K562 (cell line): Measurements from ENCODE around the gene COG4. TPM values are rescaled to one million over a fixed set of nuclear protein-coding genes. Genes with fewer than 3 reads are reported as not detected.

Source experiments
- AFF4 ChIP-seq: sonication (generic); formaldehyde crosslinking; IDR thresholded peaks from 2 replicates; pipeline ENCODE4 v1.8.0; 2023; ENCODE audit warnings: mild to moderate bottlenecking, missing genetic modification reagents
- HDAC6 ChIP-seq: IDR thresholded peaks from 2 replicates; pipeline ENCODE4 v1.6.1; 2012; ENCODE audit warnings: low read depth, mild to moderate bottlenecking, control low read depth, inconsistent platforms, low read length, moderate library complexity
- HINFP ChIP-seq: fragments of 450-650 bp; conservative IDR thresholded peaks from 2 replicates; pipeline ENCODE4 v1.6.1; 2016; ENCODE audit warnings: missing genetic modification characterization, low read depth, mild to moderate bottlenecking, control low read depth, missing compliant biosample characterization
- HMGXB4 ChIP-seq: sonication (generic); formaldehyde crosslinking; IDR thresholded peaks from 2 replicates; pipeline ENCODE4 v1.8.1; 2023; ENCODE audit warnings: mild to moderate bottlenecking, missing genetic modification reagents
- SAP30 ChIP-seq: fragments of 200-600 bp; sonication (generic); IDR thresholded peaks from 2 replicates; pipeline ENCODE4 v1.6.1; 2012; ENCODE audit warnings: borderline replicate concordance, low read depth, mild to moderate bottlenecking, moderate library complexity, low read length, control low read depth, inconsistent platforms; ENCODE audit not compliant: insufficient read depth, poor library complexity, severe bottlenecking
- ZBTB43 ChIP-seq: sonication (generic); formaldehyde crosslinking; IDR thresholded peaks from 2 replicates; pipeline ENCODE4 v1.8.0; 2023; ENCODE audit warnings: mild to moderate bottlenecking, missing genetic modification reagents
- ZBTB7A ChIP-seq: IDR thresholded peaks from 2 replicates; pipeline ENCODE4 v1.6.1; 2011; ENCODE audit warnings: low read depth, mild to moderate bottlenecking, low read length, moderate library complexity, borderline replicate concordance; ENCODE audit not compliant: control insufficient read depth
- ZNF277 ChIP-seq: fragments of 250-450 bp; sonication (Bioruptor Pico); IDR thresholded peaks from 2 replicates; pipeline ENCODE4 v1.8.0; 2022; ENCODE audit warnings: inconsistent platforms, mild to moderate bottlenecking, moderate library complexity, borderline replicate concordance
- ZNF639 ChIP-seq, 2 experiments: fragments of 200-800 bp in 1 of 2; sonication (Bioruptor generic) in 1 of 2; sonication (generic) in 1 of 2; formaldehyde crosslinking in 1 of 2; IDR thresholded peaks in 1 of 2; conservative IDR thresholded peaks in 1 of 2; 2 replicates each; pipeline versions ENCODE4 v1.5.0 to v1.6.1; 2016 to 2020; ENCODE audit warnings: missing compliant biosample characterization in 1 of 2, missing genetic modification characterization in 1 of 2, missing genetic modification reagents in 1 of 2
- polyA plus RNA-seq, 8 experiments: library from polyadenylated mRNA; depleted of rRNA in 4 of 8; stranded (reverse) in 5 of 8; unstranded in 3 of 8; fragments of >200 nt; fragmentation: Nextera tagmentation in 2 of 8; fragmentation: Illumina TruSeq in 1 of 8; extraction: Ambion mirVana in 2 of 8; extraction: Trizol in 1 of 8; gene quantifications; 2 replicates each; pipeline versions ENCODE4 v1.2.1 to v1.2.3, GENCODE V29; 2011 to 2014; ENCODE audit warnings: inconsistent platforms in 1 of 8, missing spikeins in 1 of 8
- total RNA-seq, 7 experiments: library from RNA; depleted of rRNA in 6 of 7; stranded (reverse); fragments of >200 nt in 6 of 7; fragmentation: Illumina TruSeq in 2 of 7; extraction: Trizol in 2 of 7; gene quantifications; 2 replicates each; pipeline versions ENCODE4 v1.2.1 to v1.2.3, GENCODE V29; 2011 to 2021; ENCODE audit warnings: low replicate concordance in 1 of 7

COG4 gene
- total and polyA plus RNA-seq, 9 of the 15 experiments (the other 6 are each of a cell fraction or from before 2014, with no cell fraction given), result 13.7 to 73.9 (median 44.2) TPM

- TF ChIP-seq AFF4 (CRISPR knock-in tag), result peak; percentile 48; the same call in 1 of the 2 replicates
- TF ChIP-seq HDAC6, result no peak
- no peak for TF ChIP-seq ZBTB43 (CRISPR knock-in tag)
- peak; percentile 69 for TF ChIP-seq SAP30
- TF ChIP-seq HMGXB4 (CRISPR knock-in tag), result 0 out of 2 replicates have a peak, but pooled peaks have one; percentile 49
- peak; percentile 99 for TF ChIP-seq ZBTB7A
- TF ChIP-seq HINFP (tag), result no peak
- no peak for TF ChIP-seq ZNF277 (CRISPR knock-in tag)
- TF ChIP-seq ZNF639 (CRISPR knock-in tag; conservative IDR thresholded peaks at IDR 0.05 in 1 of 2, IDR thresholded peaks at IDR 0.05 in 1 of 2), result peak in 1 of 2 experiments; percentile 74; a peak in 1 of 4 replicates
Observed at GRCh38 chr16:70454222-70455034, 68.9 kb downstream of the COG4 start, which contains the start of gene FCSK (continued).
